ENCODE data around the gene CCNL2. TPM values are rescaled to one million over a fixed set of nuclear protein-coding genes. Genes with fewer than 3 reads are reported as not detected.

CCNL2 gene
- total and polyA plus RNA-seq, 2 experiments from 2014 or later = 115 to 146 TPM

- no peaks in the 10 kb centered on the region for H3K36me3 ChIP-seq (ENCODE audit: insufficient read depth)
- Mint-ChIP-seq H3K9me3 (peaks cover 10% of the 10 kb centered on the region), H3K27me3 (ENCODE audit: insufficient read depth, low read depth, poor library complexity) (peaks cover 27% of the 10 kb centered on the region), H3K4me3 (no peak overlapping the region; the same call in 2 of the 3 replicates), H3K4me1 (peaks cover 43% of the 10 kb centered on the region), H3K36me3 (ENCODE audit: low read depth) (peaks cover 4% of the 10 kb centered on the region; the same call in 2 of the 3 replicates), H3K27ac (no peak overlapping the region; the same call in 1 of the 2 replicates)
- no peak for TF ChIP-seq NANOG (IDR thresholded peaks at IDR 0.05; ENCODE audit: borderline replicate concordance)
- TF ChIP-seq EZH2phosphoT487 (IDR thresholded peaks at IDR 0.05; ENCODE audit: unreplicated experiment) = no peak
- TF ChIP-seq STAT1 (IDR thresholded peaks at IDR 0.05; ENCODE audit: unreplicated experiment) = no peak
- no peak for TF ChIP-seq ZNF114 (CRISPR knock-in tag; IDR thresholded peaks at IDR 0.05)
- no peak for TF ChIP-seq REST (IDR thresholded peaks at IDR 0.05; ENCODE audit: unreplicated experiment)
- DNase-seq (ENCODE audit: low spot score) (no peak), ATAC-seq (no peak)
- no peaks in the 10 kb centered on the region for H3K79me2 ChIP-seq (replicated peaks; ENCODE audit: insufficient read depth)
- H3K27me3 ChIP-seq (ENCODE audit: insufficient read depth) = no peaks in the 10 kb centered on the region
- no peaks in the 10 kb centered on the region for H4K20me1 ChIP-seq (replicated peaks; ENCODE audit: insufficient read depth)
- H2AFZ ChIP-seq = no peak overlapping the region
- no peaks in the 10 kb centered on the region for H3K9me2 ChIP-seq (ENCODE audit: insufficient read depth)
- no peak overlapping the region; the same call in 1 of the 2 replicates for H3K4me2 ChIP-seq
- H3F3A ChIP-seq (replicated peaks; ENCODE audit: low read depth) = peaks cover 28% of the 10 kb centered on the region
- no peak overlapping the region for H3K4me3 ChIP-seq
- peaks cover 39% of the 10 kb centered on the region for H3K4me1 ChIP-seq (ENCODE audit: insufficient read depth)
- no peak overlapping the region for H3K27ac ChIP-seq (ENCODE audit: low read depth)
Measured at GRCh38 chr1:1432274-1432950, 33.3 kb upstream of the CCNL2 start.

- no peak overlapping the region for H3K4me2 ChIP-seq
- peaks cover 10% of the 10 kb centered on the region for H3K9me3 Mint-ChIP-seq
- H3K4me3 ChIP-seq = no peak overlapping the region
- peaks cover 43% of the 10 kb centered on the region for H3K4me1 Mint-ChIP-seq
- no peaks in the 10 kb centered on the region for H4K20me1 ChIP-seq (replicated peaks; ENCODE audit: insufficient read depth)
- no peaks in the 10 kb centered on the region for H3K36me3 ChIP-seq (ENCODE audit: insufficient read depth)
- no peaks in the 10 kb centered on the region for H3K27me3 ChIP-seq (ENCODE audit: insufficient read depth)
- DNase-seq (ENCODE audit: low spot score) (no peak), ATAC-seq (no peak)
- H3K27me3 Mint-ChIP-seq (ENCODE audit: insufficient read depth, low read depth, poor library complexity) = peaks cover 27% of the 10 kb centered on the region
- H3K9me2 ChIP-seq (ENCODE audit: insufficient read depth) = no peaks in the 10 kb centered on the region
- no peak overlapping the region for H3K27ac Mint-ChIP-seq
- H3K27ac ChIP-seq (ENCODE audit: low read depth) = no peak overlapping the region
- no peaks in the 10 kb centered on the region for H3K79me2 ChIP-seq (replicated peaks; ENCODE audit: insufficient read depth)
- no peak overlapping the region for H2AFZ ChIP-seq
- peaks cover 39% of the 10 kb centered on the region for H3K4me1 ChIP-seq (ENCODE audit: insufficient read depth)
- H3K36me3 Mint-ChIP-seq (ENCODE audit: low read depth) = peaks cover 4% of the 10 kb centered on the region; the same call in 2 of the 3 replicates
- H3K4me3 Mint-ChIP-seq = no peak overlapping the region
- peaks cover 28% of the 10 kb centered on the region for H3F3A ChIP-seq (replicated peaks; ENCODE audit: low read depth)
- TF ChIP-seq CREB1 (CRISPR knock-in tag; IDR thresholded peaks at IDR 0.05; ENCODE audit: low read depth) (no peak), NANOG (IDR thresholded peaks at IDR 0.05; ENCODE audit: borderline replicate concordance) (no peak), STAT1 (IDR thresholded peaks at IDR 0.05; ENCODE audit: unreplicated experiment) (no peak), JUNB (IDR thresholded peaks at IDR 0.05; ENCODE audit: unreplicated experiment) (no peak), REST (IDR thresholded peaks at IDR 0.05; ENCODE audit: unreplicated experiment) (no peak), EZH2phosphoT487 (IDR thresholded peaks at IDR 0.05; ENCODE audit: unreplicated experiment) (no peak), ZNF114 (CRISPR knock-in tag; IDR thresholded peaks at IDR 0.05) (no peak), POLR2AphosphoS5 (IDR thresholded peaks at IDR 0.05; ENCODE audit: low read depth) (no peak)
Measured at GRCh38 chr1:1431845-1432273, 32.7 kb upstream of the CCNL2 start.
